GM23338 (cell line): ENCODE measurements around the gene SMR3B. TPM values are rescaled to one million over a fixed set of nuclear protein-coding genes. Genes with fewer than 3 reads are reported as not detected.

ENCODE experiments used
- ATAC-seq: fragments of 200-7000 bp; cut with Tn5 transposase; 3 replicates; pipeline ENCODE4 v1.9.1; 2020
- DNase-seq: peaks from one replicate; pipeline ENCODE4 v3.0.0-alpha.2; 2015; ENCODE audit warnings: low spot score
- H2AFZ ChIP-seq: fragments of 200-600 bp; sonication (generic); 2 replicates; pipeline ENCODE4 v1.8.0; 2016; ENCODE audit warnings: antibody characterized with exemption, mild to moderate bottlenecking, moderate library complexity
- H3F3A ChIP-seq: fragments of 200-600 bp; sonication (generic); replicated peaks from 2 replicates; pipeline ENCODE4 v1.8.0; 2017; ENCODE audit warnings: antibody characterized with exemption, mixed run types, low read depth
- H3K27ac ChIP-seq: fragments of 200-600 bp; sonication (generic); 2 replicates; pipeline ENCODE4 v1.6.1; 2016; ENCODE audit warnings: low read depth
- H3K27me3 ChIP-seq: fragments of 200-600 bp; sonication (generic); 2 replicates; pipeline ENCODE4 v1.8.0; 2016; ENCODE audit warnings: mild to moderate bottlenecking, mixed run types, moderate library complexity; ENCODE audit not compliant: insufficient read depth
- H3K36me3 ChIP-seq: fragments of 200-600 bp; sonication (generic); 2 replicates; pipeline ENCODE4 v1.8.0; 2016; ENCODE audit warnings: mild to moderate bottlenecking; ENCODE audit not compliant: insufficient read depth
- H3K4me1 ChIP-seq: fragments of 200-600 bp; sonication (generic); 2 replicates; pipeline ENCODE4 v1.8.0; 2016; ENCODE audit warnings: mild to moderate bottlenecking, moderate library complexity; ENCODE audit not compliant: insufficient read depth
- H3K4me2 ChIP-seq: fragments of 200-600 bp; sonication (generic); 2 replicates; pipeline ENCODE4 v1.7.1; 2017; ENCODE audit warnings: mixed run types
- H3K4me3 ChIP-seq: fragments of 200-600 bp; sonication (generic); 2 replicates; pipeline ENCODE4 v1.6.1; 2016; ENCODE audit warnings: mixed run types
- H3K79me2 ChIP-seq: fragments of 200-600 bp; sonication (generic); replicated peaks from 2 replicates; pipeline ENCODE4 v1.8.0; 2017; ENCODE audit warnings: mild to moderate bottlenecking; ENCODE audit not compliant: insufficient read depth
- H3K9me2 ChIP-seq: fragments of 200-600 bp; sonication (generic); 2 replicates; pipeline ENCODE4 v1.8.0; 2017; ENCODE audit not compliant: insufficient read depth
- H4K20me1 ChIP-seq: fragments of 200-600 bp; sonication (generic); replicated peaks from 2 replicates; pipeline ENCODE4 v1.8.0; 2017; ENCODE audit warnings: mild to moderate bottlenecking; ENCODE audit not compliant: insufficient read depth
- H3K27ac Mint-ChIP-seq: 2 replicates; pipeline ENCODE4 v1.8.0; 2020; ENCODE audit warnings: inconsistent platforms, mild to moderate bottlenecking, moderate library complexity, mixed read lengths
- H3K27me3 Mint-ChIP-seq: 3 replicates; pipeline ENCODE4 v1.8.0; 2022; ENCODE audit warnings: low read depth, mild to moderate bottlenecking, moderate library complexity, mixed read lengths, inconsistent platforms; ENCODE audit not compliant: insufficient read depth, poor library complexity
- H3K36me3 Mint-ChIP-seq: 3 replicates; pipeline ENCODE4 v1.8.0; 2021; ENCODE audit warnings: low read depth, mild to moderate bottlenecking, inconsistent platforms, moderate library complexity, mixed read lengths
- H3K4me1 Mint-ChIP-seq: 3 replicates; pipeline ENCODE4 v1.8.0; 2020; ENCODE audit warnings: mild to moderate bottlenecking, inconsistent platforms, mixed read lengths
- H3K4me3 Mint-ChIP-seq: 3 replicates; pipeline ENCODE4 v1.8.0; 2021; ENCODE audit warnings: moderate library complexity, mild to moderate bottlenecking, inconsistent platforms, mixed read lengths
- H3K9me3 Mint-ChIP-seq: 3 replicates; pipeline ENCODE4 v1.8.0; 2020; ENCODE audit warnings: moderate library complexity, mild to moderate bottlenecking, inconsistent platforms, mixed read lengths
- CTCF ChIP-seq, 2 experiments: fragments of 200-600 bp in 1 of 2; sonication (generic) in 1 of 2; conservative IDR thresholded peaks; 2 replicates each; pipeline versions ENCODE4 v1.5.1 to v1.6.1; 2016 to 2017; ENCODE audit warnings: antibody characterized with exemption in 2 of 2, low read depth in 2 of 2, mild to moderate bottlenecking in 2 of 2, moderate library complexity in 1 of 2
- EZH2 ChIP-seq: fragments of 200-600 bp; sonication (generic); IDR thresholded peaks from one replicate; pipeline ENCODE4 v1.8.0; 2017; ENCODE audit warnings: antibody characterized with exemption, mild to moderate bottlenecking, low read depth; ENCODE audit not compliant: unreplicated experiment
- EZH2phosphoT487 ChIP-seq: fragments of 200-600 bp; sonication (generic); IDR thresholded peaks from one replicate; pipeline ENCODE4 v1.8.1; 2018; ENCODE audit warnings: antibody characterized with exemption; ENCODE audit not compliant: unreplicated experiment
- ZNF114 ChIP-seq: fragments of 250-450 bp; sonication (Bioruptor Pico); IDR thresholded peaks from 2 replicates; pipeline ENCODE4 v1.5.0; 2020; ENCODE audit warnings: mild to moderate bottlenecking, moderate library complexity
- ZNF331 ChIP-seq: fragments of 250-450 bp; sonication (Bioruptor Pico); IDR thresholded peaks from 2 replicates; pipeline ENCODE4 v1.5.0; 2020; ENCODE audit warnings: low read depth, mild to moderate bottlenecking, moderate library complexity
- long read RNA-seq: library from polyadenylated mRNA; unstranded; transcript quantifications from one replicate; pipeline ENCODE4 v2.0.0, GENCODE V29; 2020; ENCODE audit not compliant: unreplicated experiment
- polyA plus RNA-seq: library from polyadenylated mRNA; unstranded; fragments of >200 nt; fragmentation: Nextera tagmentation; extraction: Ambion mirVana; gene quantifications from 2 replicates; pipeline ENCODE4 v1.2.1, GENCODE V29; 2016
- total RNA-seq: library from RNA; depleted of rRNA; stranded (reverse); fragments of >200 nt; shearing (Covaris generic); gene quantifications from 2 replicates; pipeline ENCODE4 v1.2.3, GENCODE V29; 2014; rRNA removed
- TF ChIP-seq, protein P1 (sequence below): IDR thresholded peaks from one replicate; pipeline ENCODE4 v1.6.1; 2018; ENCODE audit warnings: antibody characterized with exemption; ENCODE audit not compliant: unreplicated experiment
- TF ChIP-seq, protein P2 (sequence below): IDR thresholded peaks from 2 replicates; pipeline ENCODE4 v1.6.1; 2016; ENCODE audit warnings: antibody characterized with exemption

The SMR3B gene
- total RNA-seq = not detected in 2 replicates
- not detected in 2 replicates for polyA plus RNA-seq
- long read RNA-seq = 0 reads

DNA sequence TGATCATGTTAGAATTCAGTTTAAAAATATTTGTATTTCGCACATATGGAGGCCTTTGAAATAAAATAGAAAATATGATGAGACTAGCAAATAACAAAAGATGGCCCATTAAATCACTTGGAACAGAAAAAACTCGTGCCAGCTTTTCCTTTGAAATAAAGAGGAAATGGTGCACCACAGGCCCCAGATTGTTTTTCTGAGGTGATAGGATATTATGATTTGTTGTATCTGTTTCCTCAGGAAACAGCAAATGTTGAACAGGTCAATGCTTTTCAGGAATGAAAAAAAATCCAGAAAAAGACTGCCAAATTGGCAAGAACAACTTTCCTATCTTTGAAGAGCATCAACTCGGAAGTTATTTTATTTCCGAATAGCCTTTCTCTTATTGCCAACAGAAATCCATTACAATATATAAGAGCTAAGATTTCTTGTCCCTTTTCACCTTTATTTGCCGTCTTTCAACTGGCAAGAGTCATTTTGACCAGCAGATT, at the start of gene SMR3B:
TSS of gene SMR3B (plus strand) at position 441 of the 491 bp plus-strand sequence. CDS start 1,380 bp downstream, outside the sequence.
- Histone ChIP-seq H2AFZ (no peak within 1 kb of the TSS), H3K4me3 (no peak within 1 kb of the TSS), H3K79me2 (no peaks in the 10 kb centered on the region), H3K9me2 (no peaks in the 10 kb centered on the region; the same call in 1 of the 2 replicates), H3K36me3 (no peaks in the 10 kb centered on the region), H3K27me3 (no peaks in the 10 kb centered on the region), H3K27ac (no peak within 1 kb of the TSS), H3K4me2 (no peak within 1 kb of the TSS), H3F3A (no peaks in the 10 kb centered on the region), H4K20me1 (no peaks in the 10 kb centered on the region), H3K4me1 (no peaks in the 10 kb centered on the region)
- TF ChIP-seq, protein P1, sequence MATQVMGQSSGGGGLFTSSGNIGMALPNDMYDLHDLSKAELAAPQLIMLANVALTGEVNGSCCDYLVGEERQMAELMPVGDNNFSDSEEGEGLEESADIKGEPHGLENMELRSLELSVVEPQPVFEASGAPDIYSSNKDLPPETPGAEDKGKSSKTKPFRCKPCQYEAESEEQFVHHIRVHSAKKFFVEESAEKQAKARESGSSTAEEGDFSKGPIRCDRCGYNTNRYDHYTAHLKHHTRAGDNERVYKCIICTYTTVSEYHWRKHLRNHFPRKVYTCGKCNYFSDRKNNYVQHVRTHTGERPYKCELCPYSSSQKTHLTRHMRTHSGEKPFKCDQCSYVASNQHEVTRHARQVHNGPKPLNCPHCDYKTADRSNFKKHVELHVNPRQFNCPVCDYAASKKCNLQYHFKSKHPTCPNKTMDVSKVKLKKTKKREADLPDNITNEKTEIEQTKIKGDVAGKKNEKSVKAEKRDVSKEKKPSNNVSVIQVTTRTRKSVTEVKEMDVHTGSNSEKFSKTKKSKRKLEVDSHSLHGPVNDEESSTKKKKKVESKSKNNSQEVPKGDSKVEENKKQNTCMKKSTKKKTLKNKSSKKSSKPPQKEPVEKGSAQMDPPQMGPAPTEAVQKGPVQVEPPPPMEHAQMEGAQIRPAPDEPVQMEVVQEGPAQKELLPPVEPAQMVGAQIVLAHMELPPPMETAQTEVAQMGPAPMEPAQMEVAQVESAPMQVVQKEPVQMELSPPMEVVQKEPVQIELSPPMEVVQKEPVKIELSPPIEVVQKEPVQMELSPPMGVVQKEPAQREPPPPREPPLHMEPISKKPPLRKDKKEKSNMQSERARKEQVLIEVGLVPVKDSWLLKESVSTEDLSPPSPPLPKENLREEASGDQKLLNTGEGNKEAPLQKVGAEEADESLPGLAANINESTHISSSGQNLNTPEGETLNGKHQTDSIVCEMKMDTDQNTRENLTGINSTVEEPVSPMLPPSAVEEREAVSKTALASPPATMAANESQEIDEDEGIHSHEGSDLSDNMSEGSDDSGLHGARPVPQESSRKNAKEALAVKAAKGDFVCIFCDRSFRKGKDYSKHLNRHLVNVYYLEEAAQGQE = no peak
- TF ChIP-seq ZNF331 (CRISPR knock-in tag) (no peak), EZH2phosphoT487 (no peak)
- Mint-ChIP-seq H3K4me1 (no peaks in the 10 kb centered on the region; the same call in 2 of the 3 replicates), H3K36me3 (no peaks in the 10 kb centered on the region), H3K27ac (no peak within 1 kb of the TSS), H3K4me3 (no peak within 1 kb of the TSS), H3K27me3 (no peaks in the 10 kb centered on the region), H3K9me3 (no peaks in the 10 kb centered on the region)
- ATAC-seq (no peak), DNase-seq (no peak)

GRCh38 chr4:70334681-70335080, 48.2 kb upstream of the SMR3B start, which contains the start of gene CABS1:
Gene CABS1, plus strand, starts transcription at chr4:70334981. Its CDS starts 59 bp downstream, at chr4:70335040.
- Histone ChIP-seq H3K36me3 (no peaks in the 10 kb centered on the region), H3K4me1 (no peaks in the 10 kb centered on the region), H3K79me2 (no peaks in the 10 kb centered on the region), H3K27ac (no peak within 1 kb of the TSS), H2AFZ (peak within 1 kb of the TSS; percentile 44; the same call in 1 of the 2 replicates), H3K9me2 (no peaks in the 10 kb centered on the region), H4K20me1 (no peaks in the 10 kb centered on the region), H3K4me2 (no peak within 1 kb of the TSS), H3F3A (no peaks in the 10 kb centered on the region), H3K4me3 (no peak within 1 kb of the TSS), H3K27me3 (no peaks in the 10 kb centered on the region)
- Mint-ChIP-seq H3K4me3 (no peak within 1 kb of the TSS), H3K36me3 (no peaks in the 10 kb centered on the region), H3K4me1 (no peaks in the 10 kb centered on the region), H3K9me3 (no peaks in the 10 kb centered on the region), H3K27ac (no peak within 1 kb of the TSS), H3K27me3 (no peaks in the 10 kb centered on the region)
- ATAC-seq = no peak
- no peak for TF ChIP-seq ZNF114 (CRISPR knock-in tag)
- no peak for TF ChIP-seq EZH2
- TF ChIP-seq, protein P2, sequence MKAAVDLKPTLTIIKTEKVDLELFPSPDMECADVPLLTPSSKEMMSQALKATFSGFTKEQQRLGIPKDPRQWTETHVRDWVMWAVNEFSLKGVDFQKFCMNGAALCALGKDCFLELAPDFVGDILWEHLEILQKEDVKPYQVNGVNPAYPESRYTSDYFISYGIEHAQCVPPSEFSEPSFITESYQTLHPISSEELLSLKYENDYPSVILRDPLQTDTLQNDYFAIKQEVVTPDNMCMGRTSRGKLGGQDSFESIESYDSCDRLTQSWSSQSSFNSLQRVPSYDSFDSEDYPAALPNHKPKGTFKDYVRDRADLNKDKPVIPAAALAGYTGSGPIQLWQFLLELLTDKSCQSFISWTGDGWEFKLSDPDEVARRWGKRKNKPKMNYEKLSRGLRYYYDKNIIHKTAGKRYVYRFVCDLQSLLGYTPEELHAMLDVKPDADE = no peak
- TF ChIP-seq CTCF (conservative IDR thresholded peaks at IDR 0.05; ENCODE audit: low read depth in 2 of 2) = no peak
- TF ChIP-seq ZNF331 (CRISPR knock-in tag) = no peak
- DNase-seq = no peak
